Breast epithelium (tissue), 3 donors: ENCODE measurements around the gene CDRT15L2.
"Not testable (repeated sequence)": the region's sequence is repeated elsewhere in the genome, so short reads cannot be mapped to it uniquely, and the experiment has no call there.

Source experiments
- CTCF ChIP-seq, 3 donors: fragments of 450-650 bp; IDR thresholded peaks; one replicate each; pipeline ENCODE4 v1.5.1; 2016 to 2017; ENCODE audit warnings: antibody characterized with exemption in 3 of 3, mild to moderate bottlenecking in 3 of 3, moderate library complexity in 3 of 3
- POLR2A ChIP-seq: fragments of 450-650 bp; IDR thresholded peaks from one replicate; pipeline ENCODE4 v1.6.1; 2016; ENCODE audit warnings: antibody characterized with exemption, mild to moderate bottlenecking, moderate library complexity
- POLR2AphosphoS5 ChIP-seq, 3 donors: sonication (generic); formaldehyde crosslinking; IDR thresholded peaks; one replicate each; pipeline ENCODE4 v1.6.1; 2017; ENCODE audit warnings: antibody characterized with exemption in 3 of 3

DNA sequence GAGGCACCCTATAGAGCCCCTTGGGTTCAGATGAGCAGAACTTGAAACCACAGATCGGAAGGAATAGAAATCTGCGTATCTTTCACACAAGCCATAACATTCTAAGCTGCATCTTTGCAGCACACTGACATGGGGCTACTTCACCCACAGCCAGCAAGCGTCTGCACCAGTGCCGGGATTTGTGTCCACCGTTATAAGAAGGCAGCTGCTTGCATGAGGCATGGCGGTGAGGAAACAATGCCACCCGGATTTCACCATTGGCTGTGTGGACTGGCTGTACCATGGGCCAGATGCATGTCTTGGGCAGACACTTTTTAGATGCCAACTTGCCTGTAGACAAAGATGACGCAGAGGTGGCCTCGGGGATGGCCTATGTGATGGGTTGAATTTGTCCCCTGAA lies 20.5 kb upstream of the CDRT15L2 start:
- TF ChIP-seq POLR2AphosphoS5 (IDR thresholded peaks at IDR 0.05); CTCF (IDR thresholded peaks at IDR 0.05); POLR2A: not testable (repeated sequence)
